ENCODE results near the gene ACKR1. TPM values are rescaled to one million over a fixed set of nuclear protein-coding genes. Genes with fewer than 3 reads are reported as not detected.

The ACKR1 gene
- total and polyA plus RNA-seq, 2 of the 13 experiments (the other 11 are each of a cell fraction or from before 2014, with no cell fraction given) = not detected

GRCh38 chr1:159228554-159228953 is 23.9 kb downstream of the ACKR1 start (continued):
- TF ChIP-seq REST (IDR thresholded peaks at IDR 0.05; ENCODE audit: borderline replicate concordance in 1 of 2, low read depth in 1 of 2, low read length in 2 of 2) = no peak

- H3K9ac ChIP-seq (ENCODE audit: insufficient read depth, low read depth, low read length) = no peak overlapping the region
- TF ChIP-seq SOX5 (CRISPR knock-in tag; IDR thresholded peaks at IDR 0.05; ENCODE audit: borderline replicate concordance) (no peak), AKAP8 (CRISPR knock-in tag; IDR thresholded peaks at IDR 0.05) (no peak), ZFP90 (CRISPR knock-in tag; IDR thresholded peaks at IDR 0.05; ENCODE audit: borderline replicate concordance) (no peak), RFX3 (CRISPR knock-in tag; IDR thresholded peaks at IDR 0.05) (no peak), ZSCAN20 (CRISPR knock-in tag; IDR thresholded peaks at IDR 0.05; ENCODE audit: borderline replicate concordance) (no peak), ZNF280D (CRISPR knock-in tag; IDR thresholded peaks at IDR 0.05) (no peak), TOE1 (CRISPR knock-in tag; IDR thresholded peaks at IDR 0.05) (no peak), ZNF367 (CRISPR knock-in tag; IDR thresholded peaks at IDR 0.05; ENCODE audit: borderline replicate concordance) (no peak)
- H3K9me3 ChIP-seq (ENCODE audit: low read length) = no peaks in the 10 kb centered on the region
- no peaks in the 10 kb centered on the region for H4K20me1 ChIP-seq (ENCODE audit: insufficient read depth, low read length)
- no peak overlapping the region for H3K4me3 ChIP-seq (replicated peaks in 1 of 3; ENCODE audit: insufficient read depth in 1 of 3, low read depth in 2 of 3, low read length in 3 of 3)
- FAIRE-seq (no peak), DNase-seq (ENCODE audit: low spot score) (no peak), ATAC-seq (no peak)
- H3K79me2 ChIP-seq (ENCODE audit: insufficient read depth, low read length) = no peaks in the 10 kb centered on the region
- in situ Hi-C loops (cut with HindIII; ENCODE audit: extremely low pct_ligation_motif_present, low pct_unique_long_range_greater_than_20kb) = no loop called here
- H2AFZ ChIP-seq (ENCODE audit: low read length) = no peak overlapping the region
- no peaks in the 10 kb centered on the region for H3K36me3 ChIP-seq (replicated peaks in 1 of 2; ENCODE audit: control insufficient read depth in 1 of 2, insufficient read depth in 2 of 2, low read length in 2 of 2)
- intact Hi-C loops (cut with micrococcal nuclease; ENCODE audit: unreplicated experiment) = no loop called here
- 3% methylated on average over 5 of the region's 8 CpGs for WGBS (ENCODE audit: low lambda C conversion rate)
- H3K27ac ChIP-seq (ENCODE audit: extremely low read length, insufficient read depth, low read length) = no peak overlapping the region
- no peaks in the 10 kb centered on the region for H3K27me3 ChIP-seq (ENCODE audit: control insufficient read depth in 1 of 2, insufficient read depth in 2 of 2, low read length in 2 of 2)
- ChIA-PET POLR2A (no interaction called here), CTCF (ENCODE audit: low intra/inter-chr PET ratio, low total read pairs) (no interaction called here)
- H3K4me2 ChIP-seq (ENCODE audit: low read depth, low read length) = no peak overlapping the region
- BruUV-seq (replicated peaks) = no TSS peak
- no peaks in the 10 kb centered on the region for H3K4me1 ChIP-seq (ENCODE audit: insufficient read depth, low read length)
Observed at GRCh38 chr1:159229260-159229885, 24.7 kb downstream of the ACKR1 start.

All from HepG2 (cell line).